IPS-NIHi11 (cell line): ENCODE measurements around the gene MCRS1.
A peak's percentile ranks its signal among the peaks of the same experiment; 100 is the strongest.
"Not testable (repeated sequence)": the region's sequence is repeated elsewhere in the genome, so short reads cannot be mapped to it uniquely, and the experiment has no call there.

Source experiments
- DNase-seq: peaks from one replicate; pipeline ENCODE4 v3.0.0; 2012; ENCODE audit warnings: mixed read lengths, low spot score

Gene MCRS1

GRCh38 chr12:49567611-49568441 is at the start of gene MCRS1:
MCRS1 (minus strand) TSS chr12:49568142; CDS start chr12:49566731, 1,411 bp downstream.
- DNase-seq, result peak; percentile 96

- no peak for DNase-seq
These were observed 48.7 kb upstream of the MCRS1 start for GRCh38 chr12:49616533-49617219.

DNA sequence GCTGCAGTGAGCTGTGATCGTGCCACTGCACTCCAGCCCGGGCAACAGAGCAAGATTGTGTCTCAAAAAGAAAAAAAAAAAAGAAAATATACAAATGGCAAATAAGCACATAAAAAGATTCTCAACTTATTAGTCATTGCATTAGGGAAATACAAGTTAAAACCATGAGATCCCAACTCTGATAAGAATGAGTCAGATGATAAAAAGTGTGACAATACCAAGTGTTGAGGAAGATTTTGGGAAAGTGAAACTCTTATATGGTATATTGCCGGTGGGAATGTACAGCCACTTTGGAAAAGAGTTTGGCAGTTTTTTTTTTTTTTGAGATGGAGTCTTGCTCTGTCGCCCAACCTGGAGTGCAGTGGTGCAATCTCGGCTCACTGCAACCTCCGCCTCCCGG is 47.8 kb upstream of the MCRS1 start:
- DNase-seq, result no peak

- no peak for DNase-seq
These were observed 44.3 kb upstream of the MCRS1 start for GRCh38 chr12:49612210-49612609.

- not testable (repeated sequence) for DNase-seq
These were observed 42.8 kb upstream of the MCRS1 start for GRCh38 chr12:49610785-49611184.

DNA sequence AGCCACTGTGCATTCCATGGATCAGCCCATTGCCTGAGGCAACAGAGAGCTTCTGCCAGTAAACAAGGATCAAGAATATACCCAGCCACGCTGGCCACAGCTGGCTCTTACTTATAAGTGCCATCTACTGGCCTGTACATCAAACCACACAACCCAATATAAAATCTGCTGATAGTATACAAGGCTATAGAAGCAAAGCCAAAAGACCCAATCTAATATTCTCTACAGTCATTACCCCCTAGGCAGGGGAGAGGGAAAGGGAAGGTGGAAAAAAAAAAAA is 41.9 kb upstream of the MCRS1 start:
- DNase-seq, result no peak

DNA sequence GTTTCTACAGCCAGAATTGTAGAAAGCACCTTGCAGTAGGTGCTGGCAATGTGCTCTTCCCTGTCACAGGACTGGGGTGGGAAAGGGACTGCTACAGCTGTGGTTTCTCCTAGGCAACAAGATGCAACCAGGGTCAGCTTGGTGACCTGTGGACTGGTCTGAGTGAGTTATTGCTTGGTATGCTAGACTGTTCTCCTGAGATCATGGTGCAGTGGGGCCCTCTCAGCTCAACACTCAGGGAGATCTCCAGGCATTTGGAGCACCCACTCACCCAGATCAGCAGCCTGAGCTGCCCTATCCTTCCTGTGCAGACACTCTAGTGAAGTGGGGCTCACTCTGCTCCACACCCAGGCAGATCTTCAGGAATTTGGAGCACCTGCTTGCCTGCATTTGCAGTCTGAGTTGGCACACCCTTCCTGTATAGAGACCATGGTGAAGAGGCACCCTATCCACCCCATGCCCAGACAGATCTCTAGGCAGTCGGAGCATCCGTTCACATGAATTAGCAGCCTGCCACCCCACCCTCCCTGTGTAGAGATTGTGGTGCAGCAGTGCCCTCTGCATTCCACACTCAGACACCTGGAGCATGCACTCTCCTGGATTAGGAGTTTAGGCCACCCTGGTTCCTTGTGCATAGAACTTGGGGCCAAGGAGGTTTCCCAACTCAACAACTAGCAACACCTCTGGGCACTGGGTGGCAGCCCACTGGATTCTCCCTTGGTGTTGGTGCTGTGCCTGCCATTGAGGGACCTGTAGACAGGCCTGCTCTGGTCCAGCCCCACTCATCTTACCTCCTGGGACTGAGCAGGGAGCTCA is 41.3 kb upstream of the MCRS1 start:
- no peak for DNase-seq

- DNase-seq, result not testable (repeated sequence)
These were observed 37.6 kb upstream of the MCRS1 start, which contains the start of gene FAM186B for GRCh38 chr12:49605539-49605938. FAM186B (minus strand) TSS chr12:49605639; CDS start chr12:49605477, 162 bp downstream.

- DNase-seq, result no peak
These were observed 36.9 kb upstream of the MCRS1 start for GRCh38 chr12:49604856-49605255.

DNA sequence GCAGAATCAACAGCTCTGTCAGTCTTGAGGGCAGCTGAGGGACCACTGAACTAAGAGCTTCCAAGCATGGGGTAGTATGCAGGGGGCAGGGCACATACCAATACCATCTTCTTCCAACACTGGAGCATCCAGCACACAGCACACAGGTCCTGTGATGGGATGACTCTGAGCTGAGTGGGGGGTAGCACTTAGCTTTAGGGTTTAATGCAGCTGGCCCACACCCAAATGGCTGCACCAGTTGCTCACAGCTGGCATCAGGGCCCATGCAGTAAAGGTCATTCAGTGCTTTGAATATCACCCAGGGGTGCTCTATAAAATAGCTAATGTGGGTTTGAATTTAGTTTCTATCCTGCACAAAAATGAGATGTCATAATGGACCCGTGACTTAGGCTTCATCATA is 35.8 kb upstream of the MCRS1 start:
- no peak for DNase-seq

DNA sequence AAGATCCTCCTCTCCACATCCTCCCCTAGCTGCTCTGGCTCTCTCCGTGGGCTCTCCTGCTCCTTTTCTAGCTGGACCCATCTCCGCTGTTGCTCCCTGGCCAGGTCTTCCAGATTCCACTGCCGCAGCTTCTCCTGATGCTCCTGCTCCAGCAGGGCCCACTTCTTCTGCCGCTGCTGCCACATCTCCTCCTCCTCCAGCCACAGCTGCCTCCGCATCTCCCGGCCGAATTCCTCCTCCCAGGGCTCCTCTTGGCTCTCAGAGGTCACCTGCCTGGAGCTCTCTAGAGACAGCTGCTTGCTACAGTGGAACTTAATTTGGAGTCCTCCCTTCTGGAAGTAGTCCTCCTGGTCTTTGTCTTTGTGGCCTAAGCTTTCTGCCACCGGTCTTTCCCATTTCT is 32.0 kb upstream of the MCRS1 start:
- DNase-seq, result no peak

- DNase-seq, result no peak
These were observed 30.6 kb upstream of the MCRS1 start for GRCh38 chr12:49598527-49598926.

DNA sequence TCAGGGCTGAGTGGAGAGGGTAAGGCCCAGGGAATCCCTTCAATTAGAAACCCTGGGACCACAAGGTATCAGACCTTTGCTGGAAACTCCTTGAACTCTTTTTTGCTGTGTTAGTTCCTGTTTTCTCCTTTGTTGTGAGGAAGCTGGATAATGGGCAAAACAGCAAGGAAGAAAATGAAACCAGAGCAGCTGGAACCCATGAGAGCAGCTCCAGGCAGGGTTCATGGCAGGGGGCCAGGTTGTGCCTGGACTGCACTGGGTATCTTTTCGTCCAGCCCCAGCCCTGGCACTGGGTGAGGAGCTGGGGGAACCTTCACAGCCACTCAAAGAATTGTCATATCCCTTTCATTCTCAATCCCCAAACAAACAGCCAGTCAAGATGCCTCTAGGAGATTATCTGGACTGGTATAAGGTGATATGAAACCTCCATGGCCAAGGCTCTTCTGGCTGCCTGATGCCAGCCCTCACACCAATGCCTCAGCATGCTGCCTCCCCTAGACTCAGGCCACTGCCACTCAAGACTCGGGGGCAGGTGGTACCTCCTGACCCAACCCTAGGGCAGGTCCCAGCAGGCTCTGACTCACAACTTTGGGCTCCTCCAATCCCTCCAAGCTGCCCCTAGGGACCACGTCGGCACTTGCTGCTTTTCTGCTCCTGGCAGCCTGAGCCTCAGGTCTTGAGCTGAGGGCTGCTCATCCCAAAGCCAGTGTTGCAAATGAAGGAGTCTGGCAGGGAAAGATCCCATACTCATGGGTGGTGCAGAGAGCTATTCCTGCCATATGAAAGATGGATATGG is 21.0 kb upstream of the MCRS1 start:
- no peak for DNase-seq

DNA sequence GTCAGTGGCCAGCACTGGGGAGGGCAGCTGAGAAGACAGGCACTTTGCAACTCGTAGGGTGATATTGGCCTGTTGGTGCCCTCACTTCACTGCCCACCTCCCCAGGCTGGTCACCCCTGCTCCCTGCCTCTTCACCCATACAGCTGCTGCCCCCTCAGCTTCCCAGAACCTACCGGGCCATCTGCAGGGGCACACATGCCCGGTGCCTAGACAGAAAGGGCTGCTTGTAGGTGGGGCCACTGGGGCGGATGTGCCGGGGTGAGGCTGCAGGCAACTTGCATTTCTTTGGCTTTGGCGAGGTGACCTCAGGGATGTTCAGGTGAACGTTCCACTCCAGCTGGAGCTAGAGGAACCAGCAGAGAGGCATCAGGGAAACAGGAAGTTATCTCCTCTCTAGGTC is 20.3 kb upstream of the MCRS1 start:
- no peak for DNase-seq

- DNase-seq, result no peak
These were observed 19.4 kb upstream of the MCRS1 start for GRCh38 chr12:49587174-49587908.

GRCh38 chr12:49585477-49586459 is 17.8 kb upstream of the MCRS1 start:
- DNase-seq, result no peak

DNA sequence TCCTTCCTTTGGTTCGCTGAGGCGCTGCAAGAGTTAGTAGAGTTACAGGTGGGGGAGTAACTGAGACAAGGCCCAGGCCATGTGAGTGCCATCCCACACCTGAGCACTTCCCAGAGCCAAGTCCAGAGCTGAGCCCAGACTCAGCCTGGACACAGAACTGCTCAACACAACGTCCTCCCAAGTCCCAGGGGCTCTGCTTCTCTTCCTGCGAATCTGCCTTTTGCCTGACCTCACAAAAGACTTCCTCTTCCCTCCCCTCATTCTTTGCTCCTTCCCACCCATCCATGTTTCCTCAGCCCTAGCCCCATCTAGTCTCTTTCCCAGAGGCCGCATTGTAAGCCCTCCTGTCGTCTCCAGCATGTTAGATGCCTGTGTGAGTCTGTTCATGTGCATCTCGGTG is 16.6 kb upstream of the MCRS1 start:
- no peak for DNase-seq

GRCh38 chr12:49583366-49584094 is 15.6 kb upstream of the MCRS1 start:
- no peak for DNase-seq

GRCh38 chr12:49582850-49583249 is 14.9 kb upstream of the MCRS1 start:
- no peak for DNase-seq
